A673 (cell line): Measurements from ENCODE around the gene TTC24. TPM values are rescaled to one million over a fixed set of nuclear protein-coding genes. Genes with fewer than 3 reads are reported as not detected.

ENCODE experiments used
- BruUV-seq: library from RNA; stranded (reverse); fragments of 400-500 nt; replicated peaks from 2 replicates; lab custom pipeline; 2021; lab: Mats Ljungman, UMichigan
- CTCF ChIA-PET: fragments of 300-600 bp; sonication (Branson Sonifier 250); formaldehyde crosslinking; loops from one replicate; lab custom pipeline; 2022; ENCODE audit warnings: antibody characterized with exemption; lab: Charles Lee
- POLR2A ChIA-PET: fragments of 300-600 bp; sonication (Branson Sonifier 250); formaldehyde crosslinking; loops from one replicate; lab custom pipeline; 2022; ENCODE audit warnings: antibody characterized with exemption; ENCODE audit not compliant: low non-redundant PET; lab: Charles Lee
- DNase-seq: peaks from one replicate; pipeline ENCODE4 v3.0.0-alpha.2; 2015; ENCODE audit warnings: low spot score
- H3K27ac ChIP-seq: fragments of 200-600 bp; sonication (generic); 2 replicates; pipeline ENCODE4 v1.5.1; 2016; ENCODE audit warnings: mixed run types, low read depth, mild to moderate bottlenecking, mixed read lengths, antibody characterized with exemption, low read length; ENCODE audit not compliant: poor library complexity, severe bottlenecking
- H3K27me3 ChIP-seq: fragments of 200-600 bp; sonication (generic); replicated peaks from 2 replicates; pipeline ENCODE4 v1.6.1; 2017; ENCODE audit warnings: mixed run types, low read depth, mild to moderate bottlenecking, mixed read lengths, antibody characterized with exemption, low read length; ENCODE audit not compliant: insufficient read depth, poor library complexity
- H3K36me3 ChIP-seq: fragments of 200-600 bp; sonication (generic); 2 replicates; pipeline ENCODE4 v1.6.1; 2016; ENCODE audit warnings: mixed run types, mild to moderate bottlenecking, mixed read lengths, antibody characterized with exemption, low read length; ENCODE audit not compliant: insufficient read depth, poor library complexity, severe bottlenecking
- H3K4me1 ChIP-seq: fragments of 200-600 bp; sonication (generic); 2 replicates; pipeline ENCODE4 v1.6.1; 2017; ENCODE audit warnings: mixed run types, mild to moderate bottlenecking, mixed read lengths, antibody characterized with exemption, low read length; ENCODE audit not compliant: insufficient read depth, poor library complexity, severe bottlenecking
- H3K4me3 ChIP-seq: fragments of 200-600 bp; sonication (generic); 2 replicates; pipeline ENCODE4 v1.5.1; 2016; ENCODE audit warnings: low read depth, mixed run types, mild to moderate bottlenecking, mixed read lengths, low read length; ENCODE audit not compliant: poor library complexity, severe bottlenecking
- H3K9me3 ChIP-seq: fragments of 200-600 bp; sonication (generic); 2 replicates; pipeline ENCODE4 v1.6.1; 2016; ENCODE audit warnings: mixed run types, low read depth, mild to moderate bottlenecking, mixed read lengths, antibody characterized with exemption, low read length; ENCODE audit not compliant: poor library complexity, severe bottlenecking
- CTCF ChIP-seq: fragments of 300-800, 200-600 bp; sonication (generic); conservative IDR thresholded peaks from 2 replicates; pipeline ENCODE4 v1.5.1; 2017; ENCODE audit warnings: low read depth, mild to moderate bottlenecking, antibody characterized with exemption, low read length, moderate library complexity, mixed read lengths
- EZH2 ChIP-seq: fragments of 200-600 bp; sonication (generic); IDR thresholded peaks from 2 replicates; pipeline ENCODE4 v1.6.1; 2017; ENCODE audit warnings: borderline replicate concordance, low read depth, mild to moderate bottlenecking, mixed read lengths, antibody characterized with exemption, low read length; ENCODE audit not compliant: poor library complexity, severe bottlenecking
- intact Hi-C: fragments of 100-400 bp; cut with micrococcal nuclease; formaldehyde crosslinking; loops from one replicate; pipeline ENCODE4 v1.10.0; 2022; ENCODE audit not compliant: unreplicated experiment
- total RNA-seq: library from RNA; stranded (reverse); gene quantifications from 2 replicates; pipeline ENCODE4 v1.2.3, GENCODE V29; 2021

TTC24 gene
- total RNA-seq, 1 experiment from 2014 or later = not detected

DNA sequence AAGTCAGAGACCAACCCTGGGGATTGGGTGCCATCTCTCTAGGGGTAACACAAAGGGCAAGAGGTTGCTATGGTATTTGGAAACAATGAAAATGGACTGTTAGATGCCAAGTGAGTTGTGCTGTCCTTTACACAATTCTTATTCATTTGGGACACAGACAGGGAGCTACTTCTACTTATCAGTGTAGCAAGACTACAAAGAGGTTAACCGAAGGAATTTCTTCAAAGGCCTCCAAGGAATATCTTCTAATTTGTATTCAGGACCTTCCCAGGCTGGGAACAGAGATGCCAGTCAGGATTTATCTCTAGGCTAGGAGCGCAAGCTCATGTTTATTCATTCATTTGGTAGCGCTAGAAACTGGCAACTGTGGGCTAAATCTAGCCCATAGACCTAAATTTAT, 14.7 kb downstream of the TTC24 start:
- no peaks in the 10 kb centered on the region for H3K9me3 ChIP-seq
- H3K27ac ChIP-seq = no peak overlapping the region
- TF ChIP-seq EZH2 (no peak), CTCF (no peak)
- no TSS peak for BruUV-seq
- peaks cover 61% of the 10 kb centered on the region for H3K36me3 ChIP-seq
- no peak for DNase-seq
- no peaks in the 10 kb centered on the region for H3K27me3 ChIP-seq
- ChIA-PET POLR2A (interaction anchor here (0.6 kb wide), 1 partner anchor 25 kb away, joined by 3 read pairs; the partner anchor contains the start of gene HAPLN2), CTCF (no interaction called here)
- no peak overlapping the region for H3K4me3 ChIP-seq
- intact Hi-C loops = no loop called here
- peaks cover 4% of the 10 kb centered on the region for H3K4me1 ChIP-seq

- BruUV-seq = TSS peak; percentile 86
- H3K4me3 ChIP-seq = no peak overlapping the region
- intact Hi-C loops = no loop called here
- CTCF ChIA-PET = no interaction called here
- H3K9me3 ChIP-seq = no peaks in the 10 kb centered on the region
- POLR2A ChIA-PET = no interaction called here
- no peak for DNase-seq
- peaks cover 61% of the 10 kb centered on the region for H3K36me3 ChIP-seq
- H3K27me3 ChIP-seq = no peaks in the 10 kb centered on the region
- TF ChIP-seq CTCF = no peak
- no peak for TF ChIP-seq EZH2
- no peak overlapping the region for H3K27ac ChIP-seq
- peaks cover 4% of the 10 kb centered on the region for H3K4me1 ChIP-seq
Observed at GRCh38 chr1:156595016-156595415, 15.5 kb downstream of the TTC24 start.

GRCh38 chr1:156596426-156596825, 16.9 kb downstream of the TTC24 start:
- no TSS peak for BruUV-seq

More at GRCh38 chr1:156596426-156596825, 16.9 kb downstream of the TTC24 start:
- Histone ChIP-seq H3K9me3 (no peaks in the 10 kb centered on the region), H3K4me1 (peaks cover 4% of the 10 kb centered on the region), H3K36me3 (peaks cover 61% of the 10 kb centered on the region), H3K27me3 (no peaks in the 10 kb centered on the region), H3K4me3 (no peak overlapping the region), H3K27ac (no peak overlapping the region)
- intact Hi-C loops = no loop called here
- ChIA-PET POLR2A (no interaction called here), CTCF (no interaction called here)
- DNase-seq = no peak
- no peak for TF ChIP-seq EZH2
- TF ChIP-seq CTCF = no peak
